Neural cell (in vitro differentiated cells): Measurements from ENCODE around the gene SCN3B. TPM values are rescaled to one million over a fixed set of nuclear protein-coding genes. Genes with fewer than 3 reads are reported as not detected.

ENCODE experiments used
- H2AFZ ChIP-seq: fragments of 200-600, 300-800 bp; sonication (generic), shearing (Covaris generic); 2 replicates; pipeline ENCODE4 v1.6.0; 2014; ENCODE audit warnings: low read depth, mild to moderate bottlenecking, antibody characterized with exemption, low read length, moderate library complexity
- H3F3A ChIP-seq: fragments of 200-600 bp; shearing (Covaris generic); 2 replicates; pipeline ENCODE4 v1.6.1; 2016; ENCODE audit warnings: mild to moderate bottlenecking, moderate library complexity, mixed read lengths, antibody characterized with exemption, low read length; ENCODE audit not compliant: insufficient read depth, poor library complexity, severe bottlenecking
- H3K27ac ChIP-seq: fragments of 200-600, 300-800 bp; sonication (generic), shearing (Covaris generic); 2 replicates; pipeline ENCODE4 v1.5.1; 2014; ENCODE audit warnings: mild to moderate bottlenecking, low read length, moderate library complexity
- H3K27me3 ChIP-seq: fragments of 300-800, 200-600 bp; sonication (generic), shearing (Covaris generic); 2 replicates; pipeline ENCODE4 v1.6.0; 2014; ENCODE audit warnings: mild to moderate bottlenecking, low read depth, low read length, moderate library complexity; ENCODE audit not compliant: insufficient read depth
- H3K36me3 ChIP-seq: fragments of 300-800, 200-600 bp; sonication (generic), shearing (Covaris generic); 2 replicates; pipeline ENCODE4 v1.5.1; 2014; ENCODE audit warnings: mild to moderate bottlenecking, antibody characterized with exemption, low read length, moderate library complexity; ENCODE audit not compliant: insufficient read depth
- H3K4me2 ChIP-seq: fragments of 300-800, 200-600 bp; sonication (generic), shearing (Covaris generic); 2 replicates; pipeline ENCODE4 v1.6.0; 2014; ENCODE audit warnings: mild to moderate bottlenecking, low read length
- H3K4me3 ChIP-seq: fragments of 300-800, 200-600 bp; sonication (generic), shearing (Covaris generic); 2 replicates; pipeline ENCODE4 v1.5.1; 2014; ENCODE audit warnings: mild to moderate bottlenecking, low read length, moderate library complexity
- H3K79me2 ChIP-seq: fragments of 200-600 bp; shearing (Covaris generic); replicated peaks from 2 replicates; pipeline ENCODE4 v1.6.0; 2014; ENCODE audit warnings: mild to moderate bottlenecking, low read length, moderate library complexity; ENCODE audit not compliant: insufficient read depth
- H3K9ac ChIP-seq: fragments of 300-800, 200-600 bp; sonication (generic), shearing (Covaris generic); 2 replicates; pipeline ENCODE4 v1.6.1; 2016; ENCODE audit warnings: mild to moderate bottlenecking, low read length, mixed read lengths
- H3K9me2 ChIP-seq: fragments of 200-600 bp; shearing (Covaris generic); 2 replicates; pipeline ENCODE4 v1.6.1; 2016; ENCODE audit warnings: mild to moderate bottlenecking, low read length, mixed read lengths; ENCODE audit not compliant: insufficient read depth
- H3K9me3 ChIP-seq: fragments of 200-600, 300-800 bp; sonication (generic), shearing (Covaris generic); 2 replicates; pipeline ENCODE4 v1.6.1; 2016; ENCODE audit warnings: mild to moderate bottlenecking, mixed run types, low read length, moderate library complexity, mixed read lengths
- H4K20me1 ChIP-seq: fragments of 200-600 bp; shearing (Covaris generic); 2 replicates; pipeline ENCODE4 v1.6.1; 2016; ENCODE audit warnings: mild to moderate bottlenecking, mixed run types; ENCODE audit not compliant: insufficient read depth
- CTCF ChIP-seq: fragments of 450-650 bp; IDR thresholded peaks from 2 replicates; pipeline ENCODE4 v1.5.1; 2014; ENCODE audit warnings: antibody characterized with exemption, mild to moderate bottlenecking, moderate library complexity; ENCODE audit not compliant: poor library complexity, severe bottlenecking
- EP300 ChIP-seq: fragments of 450-650 bp; conservative IDR thresholded peaks from 2 replicates; pipeline ENCODE4 v1.6.1; 2014; ENCODE audit warnings: antibody characterized with exemption, mild to moderate bottlenecking, moderate library complexity; ENCODE audit not compliant: poor library complexity, severe bottlenecking
- EZH2 ChIP-seq: fragments of 200-600, 300-800 bp; shearing (Covaris generic), sonication (generic); IDR thresholded peaks from 2 replicates; pipeline ENCODE4 v1.6.1; 2014; ENCODE audit warnings: antibody characterized with exemption, low read length, borderline replicate concordance, mild to moderate bottlenecking; ENCODE audit not compliant: insufficient read depth, poor library complexity, severe bottlenecking
- MXI1 ChIP-seq: fragments of 450-650 bp; conservative IDR thresholded peaks from 2 replicates; pipeline ENCODE4 v1.6.1; 2014; ENCODE audit warnings: antibody characterized with exemption, mild to moderate bottlenecking; ENCODE audit not compliant: poor library complexity, severe bottlenecking
- POLR2AphosphoS5 ChIP-seq: IDR thresholded peaks from 2 replicates; pipeline ENCODE4 v1.6.1; 2012
- RAD21 ChIP-seq: fragments of 450-650 bp; conservative IDR thresholded peaks from 2 replicates; pipeline ENCODE4 v1.6.1; 2014; ENCODE audit warnings: antibody characterized with exemption, mild to moderate bottlenecking, moderate library complexity
- REST ChIP-seq: IDR thresholded peaks from 2 replicates; pipeline ENCODE4 v1.6.1; 2012; ENCODE audit warnings: borderline replicate concordance
- SMC3 ChIP-seq: fragments of 450-650 bp; conservative IDR thresholded peaks from 2 replicates; pipeline ENCODE4 v1.6.1; 2014; ENCODE audit warnings: antibody characterized with exemption, mild to moderate bottlenecking, moderate library complexity; ENCODE audit not compliant: poor library complexity
- TAF1 ChIP-seq: IDR thresholded peaks from 2 replicates; pipeline ENCODE4 v1.6.1; 2012; ENCODE audit warnings: low read depth
- polyA plus RNA-seq: library from polyadenylated mRNA; depleted of rRNA; stranded (reverse); fragments of >200 nt; gene quantifications from 2 replicates; pipeline ENCODE4 v1.2.3, GENCODE V29; 2014

SCN3B gene
- polyA plus RNA-seq, 1 donor from 2014 or later: 42.1 TPM

DNA sequence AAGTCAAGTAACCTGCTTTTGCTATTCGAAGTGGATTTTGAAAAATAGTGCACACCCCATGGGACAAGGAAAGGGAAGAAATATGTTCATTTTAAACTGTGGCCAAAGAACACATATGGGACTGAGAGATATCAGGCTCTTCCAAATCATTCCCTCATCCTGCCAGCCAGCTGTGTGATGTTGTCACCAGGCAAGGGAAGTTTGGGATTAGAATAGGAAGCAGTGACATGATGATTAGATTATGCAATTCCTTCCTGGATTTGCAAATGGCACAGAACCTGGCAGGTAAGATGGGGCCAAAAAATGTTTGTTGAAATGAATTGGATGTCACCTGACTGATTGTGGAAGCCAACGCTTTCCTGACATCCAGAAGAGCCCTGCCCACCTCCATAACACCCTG, 4.9 kb upstream of the SCN3B start:
- Histone ChIP-seq H3K36me3 (no peaks in the 10 kb centered on the region), H3K27ac (no peak overlapping the region), H3F3A (no peaks in the 10 kb centered on the region), H3K9me2 (no peaks in the 10 kb centered on the region), H4K20me1 (no peaks in the 10 kb centered on the region), H3K4me2 (no peak overlapping the region), H3K27me3 (no peaks in the 10 kb centered on the region), H2AFZ (no peak overlapping the region), H3K9me3 (no peaks in the 10 kb centered on the region), H3K9ac (no peak overlapping the region), H3K79me2 (no peaks in the 10 kb centered on the region), H3K4me3 (no peak overlapping the region)
- TF ChIP-seq POLR2AphosphoS5: no peak
- no peak for TF ChIP-seq EZH2
- TF ChIP-seq CTCF: no peak

DNA sequence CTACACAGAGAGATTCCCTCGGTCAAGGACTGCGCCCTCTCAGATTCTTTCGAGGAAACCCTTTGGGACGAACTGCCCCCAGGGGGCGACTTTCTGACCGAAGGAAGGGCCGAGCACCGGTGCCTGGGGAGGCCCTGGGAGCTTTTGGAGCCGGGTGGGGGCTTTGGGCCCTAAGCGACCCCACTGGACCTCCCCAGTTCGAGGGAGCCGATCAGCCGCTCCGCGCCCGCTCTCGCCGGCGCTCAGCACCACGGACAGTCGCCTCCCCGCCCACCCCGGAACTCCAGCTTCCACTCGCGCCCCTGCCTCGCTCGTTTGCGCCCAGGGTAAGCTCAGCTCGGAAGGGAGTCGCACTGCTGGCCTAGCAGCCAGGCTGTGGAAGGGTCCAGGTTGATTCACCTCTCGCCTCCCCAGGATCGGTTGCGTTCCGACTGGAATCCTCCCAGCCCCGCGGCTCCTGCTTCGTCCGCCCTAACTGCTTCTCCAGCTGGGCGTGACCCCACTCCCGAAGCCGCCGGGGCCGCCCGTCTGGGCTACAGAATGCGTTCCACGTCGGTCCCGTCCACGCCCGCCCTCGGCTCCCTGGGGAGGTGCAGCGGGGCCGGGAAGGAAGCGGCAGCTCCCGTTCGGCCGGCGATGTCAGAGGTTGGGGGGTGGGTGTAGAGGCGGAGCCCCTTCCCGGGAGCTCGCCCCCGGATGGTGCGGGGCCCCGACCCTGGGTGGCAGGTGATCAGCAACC, 428 bp downstream of the SCN3B start:
- H4K20me1 ChIP-seq: no peaks in the 10 kb centered on the region
- H3K9ac ChIP-seq: peak overlapping the region; percentile 98
- peak overlapping the region; percentile 44 for H3K4me2 ChIP-seq
- H3F3A ChIP-seq: no peaks in the 10 kb centered on the region
- peaks cover 5% of the 10 kb centered on the region for H3K27me3 ChIP-seq
- no peaks in the 10 kb centered on the region for H3K9me2 ChIP-seq
- H3K4me3 ChIP-seq: peak overlapping the region; percentile 95
- H3K79me2 ChIP-seq: peaks cover 30% of the 10 kb centered on the region
- peak overlapping the region; percentile 93 for H2AFZ ChIP-seq
- H3K27ac ChIP-seq: peak overlapping the region; percentile 95
- H3K9me3 ChIP-seq: no peaks in the 10 kb centered on the region
- TF ChIP-seq MXI1 (peak; percentile 40), POLR2AphosphoS5 (no peak), REST (peak; percentile 13), SMC3 (peak; percentile 61), CTCF (peak; percentile 60), EZH2 (no peak), EP300 (no peak), TAF1 (no peak), RAD21 (peak; percentile 44)
- no peaks in the 10 kb centered on the region for H3K36me3 ChIP-seq
